Cardiac muscle cell (in vitro differentiated cells and primary cell): ENCODE data around the gene CCDC169. TPM values are rescaled to one million over a fixed set of nuclear protein-coding genes. Genes with fewer than 3 reads are reported as not detected.
A peak's percentile ranks its signal among the peaks of the same experiment; 100 is the strongest.

Experiments
- DNase-seq, 2 donors: peaks; one replicate each; pipeline versions ENCODE4 v3.0.0 to v3.0.0-alpha.2; 2010 to 2017; ENCODE audit warnings: low read depth in 1 of 2, low spot score in 1 of 2
- H3K27ac ChIP-seq: fragments of 200-600 bp; sonication (generic); 2 replicates; pipeline ENCODE4 v1.5.1; 2016
- H3K27me3 ChIP-seq: fragments of 200-600 bp; sonication (generic); 2 replicates; pipeline ENCODE4 v1.6.0; 2016; ENCODE audit warnings: control low read depth
- H3K36me3 ChIP-seq: fragments of 200-600 bp; sonication (generic); 2 replicates; pipeline ENCODE4 v1.5.1; 2016; ENCODE audit warnings: control low read depth
- H3K4me1 ChIP-seq: fragments of 200-600 bp; sonication (generic); 2 replicates; pipeline ENCODE4 v1.8.1; 2017; ENCODE audit warnings: low read depth, mild to moderate bottlenecking, mixed run types
- H3K4me3 ChIP-seq: fragments of 200-600 bp; sonication (generic); 2 replicates; pipeline ENCODE4 v1.5.1; 2016; ENCODE audit warnings: mild to moderate bottlenecking
- H3K9me3 ChIP-seq: fragments of 200-600 bp; sonication (generic); 2 replicates; pipeline ENCODE4 v1.5.1; 2017; ENCODE audit warnings: low read depth, mild to moderate bottlenecking, control low read depth
- CTCF ChIP-seq: IDR thresholded peaks from 2 replicates; pipeline ENCODE4 v1.5.1; 2012; ENCODE audit warnings: low read depth, mild to moderate bottlenecking, low read length
- polyA plus RNA-seq: library from polyadenylated mRNA; unstranded; fragments of >200 nt; fragmentation: Nextera tagmentation; extraction: Ambion mirVana; gene quantifications from 2 replicates; pipeline ENCODE4 v1.2.1, GENCODE V29; 2016
- total RNA-seq: library from RNA; depleted of rRNA; stranded (reverse); fragments of >200 nt; gene quantifications from 2 replicates; pipeline ENCODE4 v1.2.3, GENCODE V29; 2016

The CCDC169 gene
- total and polyA plus RNA-seq, 2 experiments from 2014 or later: 6.9 TPM

- no peak for TF ChIP-seq CTCF
- no peak for DNase-seq
- Histone ChIP-seq H3K36me3 (no peaks in the 10 kb centered on the region), H3K27me3 (no peaks in the 10 kb centered on the region), H3K4me1 (no peaks in the 10 kb centered on the region), H3K27ac (no peak within 1 kb of the TSS), H3K4me3 (no peak within 1 kb of the TSS), H3K9me3 (no peaks in the 10 kb centered on the region)
These were observed 83.3 kb downstream of the CCDC169 start, which contains the start of gene SOHLH2 for GRCh38 chr13:36214163-36214921. SOHLH2 (minus strand) TSS chr13:36214556; CDS start chr13:36214526, 30 bp downstream.

- no peak overlapping the region for H3K27ac ChIP-seq
- peak in 1 of 2 donors; percentile 6 for DNase-seq
- H3K9me3 ChIP-seq: no peaks in the 10 kb centered on the region
- no peaks in the 10 kb centered on the region for H3K27me3 ChIP-seq
- no peaks in the 10 kb centered on the region for H3K4me1 ChIP-seq
- no peak overlapping the region for H3K4me3 ChIP-seq
- no peaks in the 10 kb centered on the region for H3K36me3 ChIP-seq
- no peak for TF ChIP-seq CTCF
These were observed 84.8 kb downstream of the CCDC169 start for GRCh38 chr13:36212789-36213188.

- no peak overlapping the region for H3K27ac ChIP-seq
- no peaks in the 10 kb centered on the region for H3K4me1 ChIP-seq
- no peaks in the 10 kb centered on the region for H3K36me3 ChIP-seq
- no peak for TF ChIP-seq CTCF
- H3K9me3 ChIP-seq: no peaks in the 10 kb centered on the region
- no peak for DNase-seq
- no peak overlapping the region for H3K4me3 ChIP-seq
- no peaks in the 10 kb centered on the region for H3K27me3 ChIP-seq
These were observed 86.0 kb downstream of the CCDC169 start for GRCh38 chr13:36211567-36211966.

GRCh38 chr13:36210738-36211137 lies 86.9 kb downstream of the CCDC169 start:
- no peaks in the 10 kb centered on the region for H3K9me3 ChIP-seq
- no peaks in the 10 kb centered on the region for H3K4me1 ChIP-seq
- H3K27ac ChIP-seq: no peak overlapping the region
- no peaks in the 10 kb centered on the region for H3K36me3 ChIP-seq
- H3K27me3 ChIP-seq: no peaks in the 10 kb centered on the region
- TF ChIP-seq CTCF: no peak
- no peak overlapping the region for H3K4me3 ChIP-seq
- no peak for DNase-seq

- TF ChIP-seq CTCF: no peak
- H3K4me1 ChIP-seq: no peaks in the 10 kb centered on the region
- H3K27ac ChIP-seq: no peak overlapping the region
- H3K27me3 ChIP-seq: no peaks in the 10 kb centered on the region
- no peaks in the 10 kb centered on the region for H3K36me3 ChIP-seq
- DNase-seq: peak in 1 of 2 donors; percentile 8
- H3K4me3 ChIP-seq: no peak overlapping the region
- no peaks in the 10 kb centered on the region for H3K9me3 ChIP-seq
These were observed 89.9 kb downstream of the CCDC169 start for GRCh38 chr13:36207672-36208071.
